ENCODE measurements around the gene GLP1R. TPM values are rescaled to one million over a fixed set of nuclear protein-coding genes. Genes with fewer than 3 reads are reported as not detected.

GLP1R gene
- not detected in 5 replicates for total RNA-seq (2022; extraction: Qiagen RNA extraction; ENCODE audit: low read depth)

GRCh38 chr6:39048481-39049399 is at the start of gene GLP1R:
Gene GLP1R, plus strand, starts transcription at chr6:39048781. Its CDS starts 60 bp downstream, at chr6:39048841.

GRCh38 chr6:39114704-39115599 is 66.4 kb downstream of the GLP1R start, which contains the start of gene SAYSD1:
Gene SAYSD1, minus strand, starts transcription at chr6:39115186. Its CDS starts 97 bp downstream, at chr6:39115089.

Other genes with a start within 250 kb of the GLP1R start
- gene SAYSD1, start 66.4 kb downstream of the GLP1R start, total RNA-seq (2022; extraction: Qiagen RNA extraction; ENCODE audit: low read depth): 5.6 to 6.9 TPM (median 6.1 TPM) in 5 replicates
- gene KCNK5, start 180.7 kb downstream of the GLP1R start, total RNA-seq (2022; extraction: Qiagen RNA extraction; ENCODE audit: low read depth): 1.0 to 1.7 TPM (median 1.4 TPM) in 5 replicates